ENCODE data around the gene ANKRD13B.

Gene ANKRD13B

DNA sequence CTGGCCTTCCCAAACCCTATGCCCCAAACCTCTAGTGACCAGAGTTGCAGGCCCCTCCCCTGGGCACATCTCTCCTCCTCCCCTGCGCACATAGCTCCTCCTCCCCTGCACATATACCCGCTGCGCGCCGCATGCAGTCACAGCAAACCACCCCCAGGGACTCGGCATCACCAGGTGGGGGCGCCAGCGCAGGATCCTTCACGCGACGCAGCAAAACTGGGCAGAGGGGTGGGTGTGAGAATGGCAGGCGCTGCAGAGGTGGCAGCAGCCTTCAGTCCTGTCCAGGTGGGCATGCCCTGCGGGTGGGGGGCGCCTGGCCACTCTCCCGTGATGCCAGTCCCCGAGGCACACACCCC lies 24.2 kb downstream of the ANKRD13B start:
- DNase-seq (ENCODE audit: low read depth), result no peak
- no peak overlapping the region for H3K4me3 ChIP-seq (ENCODE audit: control insufficient read depth, low read depth, low read length)
- TF ChIP-seq, protein P1, sequence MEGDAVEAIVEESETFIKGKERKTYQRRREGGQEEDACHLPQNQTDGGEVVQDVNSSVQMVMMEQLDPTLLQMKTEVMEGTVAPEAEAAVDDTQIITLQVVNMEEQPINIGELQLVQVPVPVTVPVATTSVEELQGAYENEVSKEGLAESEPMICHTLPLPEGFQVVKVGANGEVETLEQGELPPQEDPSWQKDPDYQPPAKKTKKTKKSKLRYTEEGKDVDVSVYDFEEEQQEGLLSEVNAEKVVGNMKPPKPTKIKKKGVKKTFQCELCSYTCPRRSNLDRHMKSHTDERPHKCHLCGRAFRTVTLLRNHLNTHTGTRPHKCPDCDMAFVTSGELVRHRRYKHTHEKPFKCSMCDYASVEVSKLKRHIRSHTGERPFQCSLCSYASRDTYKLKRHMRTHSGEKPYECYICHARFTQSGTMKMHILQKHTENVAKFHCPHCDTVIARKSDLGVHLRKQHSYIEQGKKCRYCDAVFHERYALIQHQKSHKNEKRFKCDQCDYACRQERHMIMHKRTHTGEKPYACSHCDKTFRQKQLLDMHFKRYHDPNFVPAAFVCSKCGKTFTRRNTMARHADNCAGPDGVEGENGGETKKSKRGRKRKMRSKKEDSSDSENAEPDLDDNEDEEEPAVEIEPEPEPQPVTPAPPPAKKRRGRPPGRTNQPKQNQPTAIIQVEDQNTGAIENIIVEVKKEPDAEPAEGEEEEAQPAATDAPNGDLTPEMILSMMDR (IDR thresholded peaks at IDR 0.05; ENCODE audit: control insufficient read depth, insufficient read depth, low read depth, low read length, missing control alignments), result peak; percentile 42

DNA sequence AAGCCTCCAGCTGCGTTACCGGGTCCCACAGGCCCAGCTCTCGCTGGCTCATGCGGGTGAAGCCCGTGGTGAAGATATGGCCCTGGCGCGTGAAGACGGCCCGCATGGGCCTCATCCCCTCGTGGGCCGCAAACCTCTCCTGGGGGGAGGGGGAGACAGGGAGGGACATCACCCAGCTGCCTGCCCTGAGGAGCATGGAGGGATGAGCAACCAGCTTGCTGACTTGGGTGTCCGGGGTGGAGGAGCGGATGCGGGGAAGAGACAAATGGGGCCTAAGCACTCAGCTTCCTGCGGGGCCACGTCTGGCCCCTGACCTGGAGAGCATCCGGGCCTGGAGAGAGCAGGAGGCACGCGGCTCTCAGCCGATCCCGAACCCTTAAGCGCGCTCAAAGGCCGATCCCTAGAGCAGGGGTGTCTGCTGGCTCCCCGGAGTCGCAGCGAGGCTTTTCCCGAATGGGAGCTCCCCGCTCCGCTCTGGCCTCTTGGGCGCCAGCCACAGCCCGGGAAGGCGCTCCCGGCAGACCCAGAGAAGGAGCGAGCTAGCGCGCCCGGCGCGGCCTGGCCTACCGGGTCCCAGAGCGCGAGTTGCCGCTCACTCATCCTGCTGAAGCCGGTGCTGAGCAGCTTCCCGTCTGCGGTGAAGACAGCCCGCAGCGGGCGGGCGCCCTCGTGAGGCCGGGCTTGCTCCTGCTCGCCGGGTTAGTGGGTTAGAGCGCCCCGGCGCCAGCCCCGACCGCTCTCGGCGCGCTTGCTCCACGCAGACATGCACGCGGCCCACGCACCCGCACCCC lies 24.7 kb downstream of the ANKRD13B start:
- DNase-seq (ENCODE audit: low read depth), result no peak
- no peak overlapping the region for H3K4me3 ChIP-seq (ENCODE audit: control insufficient read depth, low read depth, low read length)
- TF ChIP-seq, protein P1 (IDR thresholded peaks at IDR 0.05; ENCODE audit: control insufficient read depth, insufficient read depth, low read depth, low read length, missing control alignments), result peak; percentile 8

DNA sequence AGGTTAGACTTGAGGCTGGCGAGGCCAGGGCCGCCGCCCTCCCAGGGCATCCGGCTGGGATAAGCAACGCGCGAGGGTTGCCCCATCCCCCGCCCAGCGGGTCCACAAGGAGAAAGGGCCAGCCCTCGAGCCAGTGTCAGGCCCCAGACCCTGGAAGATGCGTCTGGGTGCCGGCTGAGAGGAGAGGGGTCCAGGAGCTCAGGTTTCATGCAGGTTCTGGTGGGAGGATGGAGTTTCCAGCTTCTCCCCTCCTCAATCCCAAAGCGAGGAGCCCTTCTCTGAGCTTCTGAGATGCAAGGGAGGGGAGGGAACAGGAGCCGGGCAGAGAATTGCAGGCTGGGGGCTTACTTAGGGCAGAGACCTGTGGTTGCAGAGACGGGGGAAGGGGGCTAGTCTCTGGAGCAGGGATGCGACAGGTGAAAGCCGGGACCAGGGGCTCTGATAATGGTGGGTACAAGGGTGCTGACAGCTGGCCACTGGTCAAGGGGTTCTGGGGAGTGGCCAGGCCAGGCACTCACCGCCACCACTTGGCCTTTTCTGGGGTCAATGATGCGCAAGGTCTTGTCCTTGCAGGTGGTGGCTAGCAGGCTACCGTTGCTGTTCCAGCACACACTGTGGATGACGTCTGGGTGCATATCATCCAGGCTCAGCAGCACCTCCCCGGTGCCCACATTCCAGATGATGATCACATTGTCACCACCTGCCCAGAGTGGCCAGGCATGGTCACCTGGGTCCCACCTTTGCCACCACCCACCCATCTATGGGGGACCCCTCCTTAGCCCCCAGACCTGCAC lies 25.5 kb downstream of the ANKRD13B start:
- no peak overlapping the region for H3K4me3 ChIP-seq (ENCODE audit: control insufficient read depth, low read depth, low read length)
- DNase-seq (ENCODE audit: low read depth), result no peak
- TF ChIP-seq, protein P1 (IDR thresholded peaks at IDR 0.05; ENCODE audit: control insufficient read depth, insufficient read depth, low read depth, low read length, missing control alignments), result no peak

DNA sequence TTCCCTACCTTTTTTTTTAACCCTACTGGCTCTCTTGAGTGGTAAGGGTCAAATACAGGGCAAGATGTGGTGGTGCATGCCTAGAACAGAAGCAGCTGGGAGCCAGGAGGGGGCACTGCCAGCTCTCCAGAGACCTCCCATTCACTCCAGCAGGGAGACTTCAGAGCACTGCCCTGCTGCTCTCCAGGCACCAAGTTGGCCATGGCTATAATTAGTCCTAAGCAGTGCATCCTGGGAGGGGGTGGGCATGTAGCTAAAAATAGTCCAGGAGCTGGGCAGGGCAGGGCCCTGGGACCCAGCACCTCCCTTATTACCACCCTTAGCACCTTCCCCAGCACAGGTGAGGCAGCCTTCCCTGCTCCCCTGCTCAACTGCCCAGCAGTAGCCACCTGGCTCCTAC lies 26.3 kb downstream of the ANKRD13B start:
- no peak for DNase-seq (ENCODE audit: low read depth)
- H3K4me3 ChIP-seq (ENCODE audit: control insufficient read depth, low read depth, low read length), result no peak overlapping the region
- TF ChIP-seq, protein P1 (IDR thresholded peaks at IDR 0.05; ENCODE audit: control insufficient read depth, insufficient read depth, low read depth, low read length, missing control alignments), result peak; percentile 11

DNA sequence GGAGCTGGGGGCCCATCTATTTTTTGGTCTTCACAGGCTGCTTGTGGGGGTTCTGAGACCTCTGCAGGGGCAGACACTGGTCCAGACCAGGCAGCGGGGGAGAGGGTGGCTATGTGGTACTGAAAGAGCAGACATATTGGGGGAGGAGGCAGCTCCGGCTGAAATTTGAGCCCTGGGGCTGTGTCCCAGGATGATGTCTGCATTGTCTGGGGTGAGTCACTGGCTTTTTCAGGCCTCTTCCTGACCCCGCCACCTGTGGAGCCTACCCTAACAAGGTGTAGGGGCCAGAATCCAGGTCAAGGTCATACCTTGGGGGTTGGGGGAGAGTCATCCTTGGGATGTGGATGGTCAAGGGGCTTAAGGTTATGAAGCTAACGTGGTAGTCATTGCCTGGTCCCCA lies 27.3 kb downstream of the ANKRD13B start:
- H3K4me3 ChIP-seq (ENCODE audit: control insufficient read depth, low read depth, low read length), result no peak overlapping the region
- TF ChIP-seq, protein P1 (IDR thresholded peaks at IDR 0.05; ENCODE audit: control insufficient read depth, insufficient read depth, low read depth, low read length, missing control alignments), result no peak
- DNase-seq (ENCODE audit: low read depth), result no peak

DNA sequence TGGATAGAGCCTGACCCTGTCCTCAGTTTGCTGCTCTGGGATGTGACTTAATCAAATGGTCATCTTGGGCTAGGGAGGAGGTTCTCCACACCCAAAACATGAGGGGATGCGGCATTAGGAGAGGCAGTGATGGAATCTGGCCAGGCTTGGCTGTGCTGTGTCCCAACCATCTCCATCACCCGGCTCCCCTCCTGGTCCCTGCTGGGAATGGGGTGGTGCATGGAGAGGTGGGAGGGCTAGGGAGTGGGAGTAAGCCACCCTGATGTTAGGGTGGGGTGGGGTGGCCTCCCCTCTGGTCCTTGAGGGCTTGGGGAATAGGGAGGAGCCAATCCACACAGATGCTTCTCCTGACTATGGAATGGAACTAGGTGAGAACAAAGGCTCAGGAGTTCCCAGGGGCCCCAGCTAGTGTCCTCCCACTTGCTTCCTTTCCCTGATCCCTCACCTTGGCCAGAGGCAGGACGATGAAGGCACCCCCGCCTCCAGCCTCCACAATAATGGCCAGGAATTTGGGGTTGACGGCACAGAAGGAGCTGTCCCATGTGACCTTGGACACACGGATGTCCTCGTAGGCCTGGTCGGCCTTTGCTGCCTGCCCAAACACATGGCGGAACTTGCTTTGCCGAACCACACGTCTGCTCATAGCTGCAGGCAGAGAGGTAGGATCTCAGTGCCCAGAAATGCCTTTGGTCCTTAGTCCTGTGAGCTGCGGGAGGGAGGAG lies 28.0 kb downstream of the ANKRD13B start:
- H3K4me3 ChIP-seq (ENCODE audit: control insufficient read depth, low read depth, low read length), result no peak overlapping the region
- TF ChIP-seq, protein P1 (IDR thresholded peaks at IDR 0.05; ENCODE audit: control insufficient read depth, insufficient read depth, low read depth, low read length, missing control alignments), result no peak
- no peak for DNase-seq (ENCODE audit: low read depth)

All from AG09309 (cell line).